GM21515 (cell line): Measurements from ENCODE around the gene ADSL.
"Not testable (repeated sequence)": the region's sequence is repeated elsewhere in the genome, so short reads cannot be mapped to it uniquely, and the experiment has no call there.

Experiments
- ATAC-seq: cut with Tn5 transposase; IDR thresholded peaks from one replicate; pipeline ENCODE4 v1.9.1; 2021; ENCODE audit not compliant: unreplicated experiment

Gene ADSL

DNA sequence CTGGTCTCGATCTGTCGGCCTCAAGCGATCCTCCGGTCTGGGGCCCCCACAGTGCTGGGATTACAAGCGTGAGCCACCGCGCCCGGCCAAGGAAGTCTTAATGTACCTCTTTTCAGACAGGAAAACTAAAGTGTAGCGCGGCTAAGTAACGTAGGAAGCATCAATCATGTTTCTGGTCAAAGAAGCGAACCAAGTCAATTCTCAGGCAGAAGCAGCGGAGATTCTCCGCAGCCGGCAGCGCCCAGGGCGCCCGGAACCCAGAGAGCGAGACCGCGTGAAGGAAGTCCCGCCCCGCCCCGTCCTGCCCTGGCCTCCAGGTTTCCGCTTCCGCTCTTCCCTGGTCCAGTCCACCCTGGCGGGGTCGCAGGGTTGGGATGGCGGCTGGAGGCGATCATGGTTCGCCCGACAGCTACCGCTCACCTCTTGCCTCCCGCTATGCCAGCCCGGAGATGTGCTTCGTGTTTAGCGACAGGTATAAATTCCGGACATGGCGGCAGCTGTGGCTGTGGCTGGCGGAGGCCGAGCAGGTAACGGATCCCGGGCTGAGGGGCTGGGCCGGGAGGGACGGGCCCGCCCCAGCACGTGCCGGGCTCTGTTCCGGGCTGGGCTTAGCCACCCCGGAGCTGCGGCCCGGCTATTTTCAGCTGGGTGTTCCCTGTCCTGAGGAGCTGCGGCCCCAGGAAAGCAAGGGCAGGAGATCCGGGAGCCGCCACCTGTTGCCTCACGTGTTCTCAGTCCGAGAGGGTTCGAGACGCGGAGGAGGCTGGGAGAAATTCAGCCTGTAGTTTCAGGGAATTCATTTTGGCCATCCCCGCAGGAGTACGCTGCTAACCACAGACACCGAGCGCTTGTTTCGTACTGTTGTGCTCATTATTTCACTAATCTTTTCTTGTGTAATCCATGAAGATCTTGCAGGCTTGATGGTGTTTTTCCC is at the start of gene ADSL:
ADSL (plus strand) TSS at position 316 of the 934 bp plus-strand sequence; CDS start at position 375, 59 bp downstream.
- peak; percentile 79 for ATAC-seq

DNA sequence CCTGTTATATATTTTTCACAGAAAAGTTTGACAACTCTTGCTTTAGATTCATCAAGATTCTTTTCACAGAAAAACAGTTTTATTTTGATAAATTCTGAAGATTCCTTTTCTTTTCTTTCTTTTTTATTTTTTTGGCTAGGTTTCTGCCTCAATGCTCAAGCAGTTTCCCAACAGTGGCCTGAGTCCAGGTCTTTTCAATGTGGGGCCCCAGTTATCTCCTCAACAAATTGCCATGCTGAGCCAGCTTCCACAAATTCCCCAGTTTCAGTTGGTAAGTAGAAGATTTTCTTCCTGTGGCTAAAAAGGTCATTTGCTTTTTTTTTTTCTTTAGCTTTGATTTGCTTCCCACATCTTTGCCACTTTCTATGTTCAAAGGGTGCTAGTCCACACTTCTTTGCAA is 46.0 kb upstream of the ADSL start:
- ATAC-seq = no peak

DNA sequence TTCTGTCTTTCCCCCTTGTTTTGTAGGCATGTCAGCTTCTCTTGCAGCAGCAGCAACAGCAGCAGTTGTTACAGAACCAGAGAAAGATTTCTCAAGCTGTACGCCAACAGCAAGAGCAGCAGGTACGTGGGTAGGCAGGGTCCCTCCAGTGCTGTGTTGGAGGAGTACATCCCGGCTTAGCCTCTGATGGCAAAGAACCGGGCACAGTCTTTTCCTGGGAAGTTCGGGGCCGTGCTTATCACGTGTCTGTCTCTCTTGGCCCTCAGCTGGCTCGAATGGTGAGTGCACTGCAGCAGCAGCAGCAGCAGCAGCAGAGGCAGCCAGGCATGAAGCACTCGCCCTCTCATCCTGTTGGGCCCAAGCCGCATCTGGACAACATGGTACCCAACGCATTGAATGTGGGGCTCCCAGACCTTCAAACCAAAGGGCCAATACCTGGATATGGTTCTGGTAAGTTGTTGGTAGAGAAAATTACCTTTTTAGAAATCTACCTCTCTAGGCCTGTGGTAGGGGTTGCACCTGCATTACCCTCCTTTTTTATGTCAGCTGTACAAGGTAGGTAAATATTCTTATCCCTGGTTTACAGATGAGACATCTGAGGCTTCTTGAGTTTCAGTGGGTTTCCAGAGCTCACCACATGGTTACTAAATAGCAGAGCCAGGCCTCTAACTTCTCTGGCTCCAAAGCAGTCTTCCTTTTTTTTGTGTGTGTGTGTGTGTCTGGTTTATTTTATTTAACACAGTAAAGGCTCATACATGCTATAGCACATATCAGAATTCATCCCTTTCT is 45.2 kb upstream of the ADSL start:
- peak; percentile 78 for ATAC-seq

DNA sequence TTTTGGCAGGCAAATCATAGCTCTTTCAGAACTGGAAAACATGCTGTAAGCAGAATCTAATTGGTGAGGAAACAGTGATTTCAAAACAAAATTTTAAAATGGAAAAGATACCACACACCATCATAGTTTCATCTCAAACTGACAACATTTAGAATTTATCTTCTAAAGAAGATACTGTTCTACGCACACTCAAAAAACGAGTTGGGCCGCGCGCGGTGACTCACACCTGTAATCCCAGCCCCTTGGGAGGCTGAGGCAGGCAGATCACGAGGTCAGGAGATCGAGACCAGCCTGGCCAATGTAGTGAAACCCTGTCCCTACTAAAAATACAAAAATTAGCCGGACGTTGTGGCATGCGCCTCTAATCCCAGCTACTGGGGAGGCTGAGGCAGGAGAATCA is 44.2 kb upstream of the ADSL start:
- ATAC-seq = no peak

DNA sequence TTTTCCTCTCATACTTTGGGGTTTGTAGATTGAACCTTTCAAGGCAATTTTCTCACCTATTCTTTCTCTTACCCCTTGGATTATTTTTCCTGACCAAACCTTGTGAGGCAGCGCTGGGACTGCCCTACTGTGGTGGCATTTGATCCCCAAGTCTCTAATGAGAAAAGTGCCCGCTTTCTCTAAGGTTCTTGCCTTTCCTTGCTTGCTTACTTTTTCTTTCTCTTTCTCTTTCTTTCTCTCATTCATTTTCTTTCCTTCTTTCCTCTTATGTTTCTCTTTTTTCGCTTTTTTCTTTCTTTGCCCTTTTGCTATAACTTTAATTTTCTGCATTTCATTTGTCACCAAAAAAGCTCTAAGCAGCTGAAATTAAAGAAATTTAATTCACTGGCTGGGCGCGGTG is 40.7 kb upstream of the ADSL start:
- ATAC-seq = no peak

DNA sequence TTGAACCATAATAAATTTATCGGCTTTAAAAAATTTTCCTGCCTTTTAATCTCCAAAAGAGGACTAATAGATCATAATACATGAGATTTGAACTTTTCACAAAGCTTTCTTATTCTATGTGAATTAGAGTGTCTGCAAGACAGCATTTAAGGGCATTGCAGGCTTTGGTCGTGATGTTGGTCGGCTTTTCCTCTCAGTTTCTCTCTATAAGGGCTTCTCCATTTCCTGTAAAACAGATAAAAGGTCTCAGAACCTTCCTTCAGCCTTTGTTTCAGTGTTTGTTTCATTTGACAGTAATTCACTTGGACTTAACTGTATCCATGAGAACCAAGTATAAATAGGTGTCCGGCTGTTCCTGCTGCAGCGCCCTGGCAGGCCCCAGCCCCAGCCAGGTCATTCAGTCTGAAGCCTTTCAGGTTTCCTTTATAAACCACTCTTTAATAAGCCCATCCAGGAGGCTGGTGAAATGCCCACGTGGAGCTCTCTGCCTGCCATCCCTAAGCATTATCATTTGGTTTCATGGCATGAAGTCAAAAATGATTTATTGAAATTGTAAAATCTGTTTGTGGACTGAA is 37.2 kb upstream of the ADSL start:
- no peak for ATAC-seq

DNA sequence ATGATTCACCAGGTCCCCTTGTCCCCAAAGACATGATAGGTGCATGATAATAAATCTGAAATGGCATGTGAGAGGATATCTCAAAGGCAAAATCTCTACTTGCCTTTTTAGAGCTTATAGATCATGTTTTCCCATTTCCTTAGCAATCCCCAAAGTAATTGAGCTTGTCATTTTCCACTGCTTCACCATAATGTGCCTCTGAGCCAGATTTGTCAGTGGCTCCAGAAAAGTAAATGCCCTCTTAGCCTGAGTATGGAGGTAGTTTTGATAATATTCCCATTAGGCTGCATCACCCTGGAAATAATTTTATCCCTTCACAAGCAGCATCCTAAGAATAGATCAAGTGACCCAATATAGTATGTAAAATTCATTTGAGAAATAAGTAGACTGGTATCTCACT is 36.7 kb upstream of the ADSL start:
- no peak for ATAC-seq

DNA sequence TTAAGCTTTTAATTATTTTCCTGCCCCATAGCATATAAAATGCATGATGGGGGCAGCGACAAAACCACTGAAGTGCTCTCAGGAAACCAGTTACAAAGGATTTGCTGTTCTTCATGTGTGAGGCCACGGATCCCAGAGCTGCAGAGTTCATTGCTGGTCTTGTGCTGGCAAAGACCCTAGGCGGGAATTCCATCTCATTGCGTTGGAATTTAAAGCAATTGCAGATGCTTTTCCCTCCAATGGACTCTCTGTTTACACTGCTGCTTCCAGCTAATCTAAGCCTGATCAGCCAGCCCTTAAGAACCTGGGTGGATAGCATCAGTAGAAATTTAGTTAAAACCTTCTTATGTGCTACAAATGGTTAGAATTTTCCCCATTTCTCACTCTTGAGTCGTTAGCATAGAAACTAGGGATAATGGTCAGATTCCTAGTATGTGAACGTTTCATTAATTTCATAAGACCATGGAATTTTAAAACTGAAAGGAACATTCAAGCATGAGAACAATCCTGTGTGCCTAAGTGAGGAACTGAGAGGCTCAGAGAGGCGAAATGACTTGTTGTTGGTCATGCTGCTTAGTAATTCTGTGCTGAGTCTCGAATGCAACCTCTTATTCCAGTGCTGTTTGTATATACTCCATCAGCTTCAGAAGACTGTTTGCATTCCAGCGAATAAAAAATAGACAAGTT is 36.1 kb upstream of the ADSL start:
- ATAC-seq = no peak

DNA sequence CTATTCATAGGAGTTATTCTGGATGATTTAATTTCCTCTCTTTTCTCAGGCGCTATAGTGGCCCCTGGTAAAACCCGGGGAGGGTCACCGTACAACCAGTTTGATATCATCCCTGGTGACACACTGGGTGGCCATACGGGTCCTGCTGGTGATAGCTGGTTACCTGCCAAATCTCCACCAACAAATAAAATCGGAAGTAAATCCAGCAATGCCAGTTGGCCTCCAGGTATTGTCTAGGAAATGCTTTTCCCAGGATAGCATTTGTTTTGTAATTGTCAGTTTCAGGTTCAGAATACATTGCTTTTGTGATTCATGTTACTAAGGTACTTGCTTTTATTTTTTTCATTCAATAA is 35.6 kb upstream of the ADSL start:
- ATAC-seq = no peak

DNA sequence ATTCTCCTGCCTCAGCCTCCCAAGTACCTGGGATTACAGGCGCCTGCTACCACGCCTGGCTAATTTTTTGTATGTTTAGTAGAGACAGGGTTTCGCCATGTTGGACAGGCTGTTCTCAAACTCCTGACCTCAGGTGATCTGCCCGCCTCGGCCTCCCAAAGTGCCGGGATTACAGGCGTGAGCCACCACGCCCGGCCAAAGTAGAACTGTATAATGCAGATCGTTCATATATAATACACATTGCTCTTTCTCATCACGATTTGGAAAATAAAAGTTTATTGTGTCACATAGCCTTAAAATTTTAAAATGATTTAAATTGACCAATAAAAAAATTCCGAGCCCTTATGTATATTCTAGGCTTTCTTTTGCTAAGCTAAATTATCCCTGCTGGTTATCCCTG is 34.7 kb upstream of the ADSL start:
- ATAC-seq = not testable (repeated sequence)

DNA sequence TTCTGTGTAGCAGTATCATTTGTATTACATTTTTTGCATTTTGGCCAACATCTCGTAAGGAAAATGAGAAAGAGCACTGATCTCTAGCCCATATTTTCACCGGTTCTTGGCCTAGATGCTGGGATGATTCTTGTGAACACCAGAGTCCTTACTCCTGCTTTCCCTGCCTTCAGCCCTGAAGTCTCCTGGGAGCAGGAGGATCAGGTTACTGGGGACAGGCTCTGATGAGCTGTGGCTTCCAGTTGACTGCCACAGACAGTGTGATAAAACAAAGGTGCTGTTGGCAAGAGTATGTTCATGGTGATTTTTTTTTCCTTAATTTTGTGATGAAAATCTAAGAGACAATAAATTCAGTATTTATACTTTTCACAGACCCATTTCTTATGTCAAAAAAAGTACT is 34.2 kb upstream of the ADSL start:
- no peak for ATAC-seq

DNA sequence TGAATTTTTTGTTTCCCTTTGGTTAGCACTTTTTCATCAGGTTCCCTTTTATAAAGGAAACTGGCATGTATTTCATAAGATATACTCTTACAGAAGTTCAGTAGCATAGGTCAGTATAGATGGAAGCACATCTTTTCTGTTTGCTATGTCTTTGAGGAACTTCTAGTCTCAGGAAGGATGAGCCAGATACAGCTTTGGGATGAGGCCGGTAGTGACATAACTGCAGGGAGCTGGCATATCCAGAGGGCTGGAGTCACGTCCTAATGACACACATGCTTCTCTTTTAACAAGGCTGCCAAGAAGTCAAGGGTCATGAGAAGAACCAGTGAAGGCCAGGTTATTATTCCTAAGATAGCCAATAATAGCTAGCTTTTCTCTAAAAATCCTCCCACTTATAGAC is 33.3 kb upstream of the ADSL start:
- ATAC-seq = no peak

DNA sequence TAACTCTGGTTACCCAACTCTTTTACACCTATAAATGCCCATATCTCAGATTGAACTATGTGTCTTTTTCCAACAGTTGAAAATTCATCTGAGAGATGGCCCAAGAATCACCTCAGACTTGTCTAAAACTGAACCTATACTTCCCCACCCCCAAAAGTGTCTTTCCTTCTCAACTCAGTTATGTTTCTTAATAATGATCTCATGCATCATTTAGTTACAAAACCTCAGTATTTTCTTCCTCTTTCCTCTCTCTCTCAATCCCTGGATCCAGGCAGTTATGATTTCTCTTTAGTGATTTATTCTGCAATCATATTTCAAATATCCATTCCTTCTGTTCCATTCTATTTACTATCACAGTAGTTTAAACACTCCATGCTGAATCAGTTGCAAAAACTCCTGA is 32.3 kb upstream of the ADSL start:
- no peak for ATAC-seq

DNA sequence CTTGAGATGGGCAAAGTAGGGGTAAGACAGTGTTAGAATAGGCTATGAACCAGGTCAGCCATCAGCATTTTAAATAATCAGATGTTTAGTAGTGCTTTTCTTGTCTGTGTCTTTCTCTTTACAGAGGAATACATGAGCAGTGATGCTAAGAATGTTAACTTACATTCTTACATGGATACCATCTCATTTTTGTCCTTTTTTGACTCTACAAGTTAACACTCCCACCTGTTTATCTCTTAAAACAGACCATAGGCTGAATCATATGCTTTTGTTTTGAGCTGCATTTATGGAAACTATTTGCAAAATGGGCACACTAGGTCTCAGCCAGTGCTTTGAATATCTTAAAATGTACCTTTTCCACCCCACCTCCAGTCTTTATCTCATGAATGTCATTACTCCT is 25.6 kb upstream of the ADSL start:
- ATAC-seq = no peak

DNA sequence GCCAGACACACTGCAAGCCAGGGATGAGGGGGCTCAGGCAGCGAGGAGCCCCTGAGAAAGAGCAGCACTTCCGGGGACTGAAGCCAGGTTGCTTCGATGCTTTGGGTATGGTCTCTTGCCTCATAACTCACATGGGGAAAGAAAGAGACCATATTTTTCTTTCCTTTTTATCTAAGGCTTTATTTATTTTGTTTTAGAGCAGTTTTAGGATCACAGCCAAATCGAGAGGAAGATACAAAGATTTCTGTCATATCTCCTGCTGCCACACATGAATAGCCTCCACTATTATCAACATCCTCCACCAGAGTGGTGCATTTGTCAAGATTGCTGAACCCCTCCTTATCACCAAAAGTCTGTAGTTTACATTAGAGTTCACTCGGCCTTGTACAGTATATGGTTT is 24.3 kb upstream of the ADSL start:
- ATAC-seq = no peak

DNA sequence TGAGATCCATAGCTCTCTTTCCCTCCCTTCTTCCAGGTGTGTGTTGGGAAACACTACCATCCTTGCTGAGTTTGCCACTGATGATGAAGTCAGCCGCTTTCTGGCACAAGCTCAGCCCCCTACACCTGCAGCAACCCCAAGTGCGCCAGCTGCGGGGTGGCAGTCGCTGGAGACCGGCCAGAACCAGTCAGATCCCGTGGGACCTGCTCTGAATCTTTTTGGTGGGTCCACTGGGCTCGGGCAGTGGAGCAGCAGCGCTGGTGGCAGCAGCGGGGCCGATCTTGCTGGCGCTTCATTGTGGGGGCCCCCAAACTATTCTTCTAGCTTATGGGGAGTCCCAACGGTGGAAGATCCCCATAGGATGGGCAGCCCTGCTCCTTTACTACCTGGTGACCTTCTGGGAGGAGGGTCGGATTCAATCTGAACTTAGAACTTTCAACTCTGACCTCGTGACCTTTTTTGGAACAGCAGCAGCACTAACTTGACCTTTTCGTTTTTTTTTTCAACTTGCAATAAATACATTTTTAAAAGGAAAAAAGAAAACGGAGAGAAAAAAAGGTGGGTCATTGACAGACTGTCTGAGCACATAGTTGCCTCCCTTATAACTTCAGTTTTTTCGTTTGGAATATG is 23.4 kb upstream of the ADSL start:
- no peak for ATAC-seq

DNA sequence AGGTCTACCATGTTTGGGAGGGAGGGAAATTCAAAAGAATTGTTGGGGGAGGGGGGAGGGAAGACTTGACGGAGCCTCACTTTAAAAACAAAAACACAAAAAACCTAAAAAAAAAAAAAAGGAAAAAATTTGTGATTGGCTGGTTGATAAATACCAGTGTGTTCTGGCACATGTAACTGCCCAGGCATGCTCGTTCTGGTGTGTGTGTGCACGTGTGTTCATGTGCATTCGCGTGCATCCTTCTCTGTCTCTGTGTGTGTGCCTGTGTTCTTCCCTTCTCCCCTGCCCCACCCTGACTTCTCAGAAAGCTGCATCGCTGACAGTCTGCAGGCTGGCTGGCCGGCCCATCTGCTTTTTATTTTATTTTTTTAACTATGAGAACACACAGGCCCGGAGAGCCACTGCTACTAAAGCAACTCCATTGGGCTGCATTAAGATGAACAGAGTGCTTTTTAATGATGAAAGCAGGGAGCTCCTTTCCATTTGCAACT is 22.6 kb upstream of the ADSL start:
- ATAC-seq = no peak

DNA sequence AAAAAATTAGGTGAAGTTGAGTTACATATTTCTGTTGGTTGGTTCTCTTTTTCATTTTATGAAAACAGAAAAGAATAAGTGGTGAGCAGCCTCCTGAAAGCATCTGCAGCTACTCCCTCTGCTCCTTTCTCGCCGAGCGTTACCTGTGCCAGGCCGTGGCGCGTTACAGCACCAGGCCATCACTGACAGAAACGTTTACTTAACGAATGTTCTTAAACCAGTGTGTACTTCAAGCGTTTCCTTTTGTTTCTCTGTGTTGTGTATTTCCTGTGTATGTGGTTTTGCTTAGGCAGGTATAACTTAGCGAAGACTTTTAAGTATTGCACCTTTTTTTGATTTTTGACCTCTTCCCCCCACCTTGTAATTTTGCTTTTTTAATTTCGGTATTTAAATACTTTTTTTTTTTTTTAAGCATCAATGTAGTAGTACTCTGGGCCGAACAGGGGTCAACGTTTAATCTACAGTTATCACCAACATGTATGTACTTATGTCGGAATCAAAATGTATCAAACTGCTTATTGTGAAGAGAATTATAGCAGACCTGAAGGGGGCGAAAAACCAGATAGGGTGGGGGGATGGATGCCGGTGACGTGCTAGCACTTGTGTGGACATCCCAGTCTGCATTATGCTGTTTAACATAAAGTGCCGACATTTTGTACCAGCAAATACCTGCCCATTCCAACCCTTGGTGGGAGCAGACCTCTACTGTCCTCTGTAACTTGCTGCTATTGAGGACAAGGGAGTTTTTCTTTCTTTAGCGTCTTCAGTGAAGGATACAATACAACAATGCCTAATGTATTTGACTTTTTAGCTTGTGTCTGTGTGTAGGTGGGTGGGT is 21.6 kb upstream of the ADSL start:
- ATAC-seq = no peak

DNA sequence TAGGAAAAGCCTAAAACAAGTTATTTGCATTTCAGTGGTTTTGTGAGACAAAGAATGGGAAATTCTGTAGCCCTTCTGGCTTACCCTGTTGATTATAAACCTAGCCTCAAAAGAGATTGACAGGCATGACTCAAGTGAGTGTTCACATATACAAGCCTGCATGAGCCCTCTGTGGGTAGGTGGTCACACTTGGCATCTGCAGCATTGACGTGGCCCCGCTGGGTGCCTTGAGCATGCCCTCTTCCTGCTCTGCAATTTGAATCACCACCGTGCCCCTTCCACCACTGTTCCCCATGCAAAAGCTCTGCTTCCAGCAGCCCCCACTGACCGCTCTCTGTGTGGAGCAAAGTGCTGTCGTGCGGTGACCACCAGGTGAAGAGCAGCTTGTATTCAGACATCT is 21.0 kb upstream of the ADSL start:
- ATAC-seq = no peak
